HG03045 (cell line): ENCODE data around the gene ALDOB.
A peak's percentile ranks its signal among the peaks of the same experiment; 100 is the strongest.

Source experiments
- ATAC-seq: cut with Tn5 transposase; IDR thresholded peaks from one replicate; pipeline ENCODE4 v1.9.1; 2021; ENCODE audit warnings: mild to moderate bottlenecking, moderate library complexity; ENCODE audit not compliant: unreplicated experiment

ALDOB gene

DNA sequence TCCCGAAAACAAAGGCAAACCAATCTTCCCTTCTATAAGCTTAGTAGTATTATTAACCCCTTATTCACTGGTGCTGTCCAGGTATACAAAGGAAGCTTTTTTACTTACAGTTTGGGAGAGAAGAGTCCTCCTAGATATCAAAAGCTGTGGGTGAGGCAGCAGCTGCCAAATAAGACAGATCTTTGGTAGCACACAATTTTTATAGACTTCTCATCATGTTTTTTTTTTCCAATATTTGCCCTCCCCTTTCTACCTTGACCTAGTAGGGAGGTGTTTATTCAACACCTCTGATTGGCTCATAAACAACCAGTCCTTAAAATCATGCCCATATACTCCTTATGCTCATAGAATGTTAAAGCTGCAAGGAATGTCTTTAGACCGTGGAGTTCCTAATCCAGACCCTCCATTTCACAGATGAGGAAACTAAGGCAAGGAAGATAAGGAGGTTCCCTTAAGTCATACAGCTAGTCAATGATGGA is at the start of gene ALDOB:
TSS of gene ALDOB (minus strand) at position 174 of the 479 bp plus-strand sequence. CDS start 4,887 bp downstream, outside the sequence.
- ATAC-seq = no peak

GRCh38 chr9:101484046-101484445 is 48.5 kb upstream of the ALDOB start:
- ATAC-seq = no peak

- no peak for ATAC-seq
Observed at GRCh38 chr9:101481261-101481660, 45.7 kb upstream of the ALDOB start.

- no peak for ATAC-seq
Observed at GRCh38 chr9:101480386-101480785, 44.8 kb upstream of the ALDOB start.

GRCh38 chr9:101479338-101480030 is 43.9 kb upstream of the ALDOB start:
- no peak for ATAC-seq

DNA sequence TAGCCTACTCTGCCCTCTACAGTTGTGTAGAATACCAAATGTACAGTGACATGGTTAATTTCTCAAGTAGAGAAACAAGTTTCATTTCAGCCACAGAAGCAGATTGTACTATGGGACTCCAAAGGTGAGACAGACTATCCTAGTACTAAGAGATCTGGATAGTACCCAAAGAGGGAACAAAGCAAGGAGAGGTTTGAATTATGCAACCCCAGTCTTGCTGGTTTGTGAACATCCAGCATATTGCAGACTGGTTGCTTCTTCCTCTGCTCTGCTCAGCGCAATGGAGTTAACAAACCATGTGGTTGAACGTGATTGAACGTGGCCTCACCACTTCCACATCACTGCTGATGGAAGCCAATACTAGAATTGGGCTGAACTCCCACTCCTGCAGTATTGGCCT is 43.3 kb upstream of the ALDOB start:
- ATAC-seq = no peak

GRCh38 chr9:101478444-101478843 is 42.9 kb upstream of the ALDOB start:
- ATAC-seq = no peak

DNA sequence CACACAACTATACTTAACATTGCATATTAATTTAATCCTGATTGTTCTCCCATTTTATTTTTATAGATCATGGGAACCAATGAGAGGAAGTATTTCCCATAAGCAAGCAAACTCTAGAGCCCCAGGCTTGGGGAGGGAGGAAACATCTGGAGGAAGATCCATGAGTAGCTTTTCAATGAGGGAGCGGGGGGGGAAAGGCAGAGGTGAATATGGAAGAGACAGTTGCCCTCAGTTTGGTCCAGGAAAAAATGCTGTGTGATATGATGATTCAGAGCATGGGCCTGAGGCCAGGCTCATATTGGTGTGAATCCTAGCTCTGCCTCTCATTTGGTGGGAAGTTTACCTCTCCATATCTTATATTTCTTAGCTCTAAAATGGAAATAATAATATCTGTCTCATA is 42.2 kb upstream of the ALDOB start:
- ATAC-seq = no peak

- ATAC-seq = no peak
Observed at GRCh38 chr9:101477214-101477613, 41.6 kb upstream of the ALDOB start.

- no peak for ATAC-seq
Observed at GRCh38 chr9:101476576-101477208, 41.1 kb upstream of the ALDOB start.

DNA sequence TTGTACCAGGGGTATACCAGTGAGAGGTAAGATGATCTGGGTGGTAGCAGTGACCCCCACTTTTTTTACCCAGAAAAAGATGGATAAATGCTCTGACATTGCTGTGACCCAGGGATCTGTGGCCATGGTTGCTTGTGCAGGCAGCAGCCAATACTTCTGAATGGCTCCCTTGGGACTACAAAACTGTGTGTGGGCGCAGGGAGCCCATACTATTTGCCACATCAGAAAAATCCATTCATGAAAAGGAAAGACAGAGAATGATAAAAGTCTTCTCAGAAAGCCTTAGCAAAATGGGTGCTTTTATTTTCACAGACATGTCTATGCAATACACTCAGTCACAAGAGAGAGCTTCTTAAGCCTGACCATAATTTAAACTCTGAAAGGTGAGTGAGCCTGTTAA is 37.3 kb upstream of the ALDOB start:
- ATAC-seq = no peak

DNA sequence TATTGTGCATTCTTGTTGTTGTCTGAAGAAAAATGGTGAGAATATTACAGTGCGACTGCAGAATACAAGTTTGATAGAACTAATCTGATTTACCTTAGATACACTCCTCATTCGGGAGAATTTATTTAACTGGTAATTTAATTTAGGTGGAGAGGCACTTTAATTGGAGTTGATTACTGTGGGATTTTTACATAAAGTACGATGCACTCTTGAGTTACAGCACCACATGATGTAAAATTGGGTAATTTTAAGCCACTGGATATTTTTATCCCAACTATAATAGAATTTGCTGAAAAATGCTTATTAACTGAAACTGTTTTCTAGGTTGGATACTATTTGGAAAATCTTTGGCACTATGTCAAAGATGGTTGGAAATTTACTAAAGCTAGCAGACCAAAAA is 35.4 kb upstream of the ALDOB start:
- no peak for ATAC-seq

DNA sequence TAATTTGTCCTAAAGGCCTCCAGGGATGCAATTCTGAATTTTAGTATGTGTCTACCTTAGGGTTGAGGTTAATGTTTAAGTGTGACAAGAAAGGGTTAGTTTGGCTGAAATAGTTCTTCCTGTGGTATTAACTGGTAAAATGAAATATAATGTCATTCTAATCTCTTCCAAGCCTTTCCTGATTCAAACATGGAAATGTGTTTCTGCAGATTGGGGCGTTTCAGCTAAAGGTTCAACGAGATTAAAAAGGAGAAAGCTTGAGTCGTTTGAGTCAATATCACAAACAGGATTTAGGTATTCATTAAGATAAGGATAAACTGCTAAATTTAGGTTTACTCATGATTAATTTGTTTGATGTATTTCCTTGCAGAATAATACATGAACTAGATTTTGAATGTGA is 34.4 kb upstream of the ALDOB start:
- ATAC-seq = no peak

- ATAC-seq = no peak
Observed at GRCh38 chr9:101469026-101469425, 33.5 kb upstream of the ALDOB start.

DNA sequence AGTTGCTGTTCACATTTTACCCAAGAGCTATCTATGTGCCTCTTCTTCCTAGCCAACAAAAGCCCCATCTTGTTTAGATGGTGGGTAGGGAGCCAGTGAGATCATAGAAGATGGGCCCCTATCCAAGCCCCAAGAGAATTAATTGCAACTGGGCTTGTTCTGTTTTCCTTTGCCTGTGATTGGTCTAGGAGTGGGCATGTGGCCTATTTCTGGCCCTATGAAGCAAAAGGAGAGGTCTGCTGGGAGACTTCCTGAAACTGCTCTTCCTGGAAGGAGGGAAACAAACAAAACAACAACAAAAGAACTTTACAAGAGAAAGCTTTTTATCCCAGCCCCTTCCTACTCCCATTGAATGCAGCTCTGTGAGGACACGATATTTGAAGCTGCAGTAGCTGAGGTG is 32.5 kb upstream of the ALDOB start:
- no peak for ATAC-seq

GRCh38 chr9:101467690-101468089 is 32.1 kb upstream of the ALDOB start:
- no peak for ATAC-seq

- ATAC-seq = no peak
Observed at GRCh38 chr9:101466863-101467262, 31.3 kb upstream of the ALDOB start.

GRCh38 chr9:101465326-101465915 is 29.8 kb upstream of the ALDOB start:
- ATAC-seq = no peak

GRCh38 chr9:101463397-101463796 is 27.8 kb upstream of the ALDOB start:
- ATAC-seq = no peak

DNA sequence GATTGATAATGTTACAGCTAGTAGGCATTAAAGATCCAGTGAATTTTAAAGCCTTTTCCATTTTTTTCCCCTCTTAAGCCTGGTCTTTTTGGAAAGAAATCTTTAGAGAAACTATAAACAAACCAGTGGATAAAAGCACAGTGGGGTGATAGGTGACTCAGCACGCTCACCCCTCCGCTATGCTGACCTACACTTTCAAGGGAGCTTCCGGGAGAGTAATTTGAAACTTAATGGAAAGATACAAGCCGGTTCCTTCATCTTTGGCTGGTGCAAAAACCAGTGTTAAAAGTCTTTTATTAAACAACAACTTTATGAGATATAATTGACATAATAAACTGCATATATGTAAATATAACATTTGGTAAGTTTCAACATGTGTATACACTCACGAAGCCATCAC is 27.0 kb upstream of the ALDOB start:
- ATAC-seq = no peak

DNA sequence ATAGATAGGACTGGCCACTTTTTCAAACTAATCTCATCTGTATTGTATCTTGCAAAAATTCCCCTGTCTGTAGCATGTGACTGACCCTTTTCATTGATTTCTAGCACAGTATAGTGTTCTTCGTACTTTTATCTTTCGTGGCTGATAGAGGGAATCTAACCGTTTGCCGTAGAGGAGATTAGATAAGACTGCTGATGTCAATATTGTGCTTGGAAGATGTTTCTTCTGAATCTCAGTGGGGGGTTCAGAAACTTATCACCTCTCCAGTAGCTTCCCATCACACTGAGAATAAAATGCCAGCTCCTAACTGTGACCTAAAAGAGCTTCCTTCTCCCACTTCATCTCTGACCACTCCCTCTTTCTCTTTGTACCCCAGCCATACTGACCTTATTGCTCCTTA is 25.4 kb upstream of the ALDOB start:
- ATAC-seq = no peak

- peak; percentile 74 for ATAC-seq
Observed at GRCh38 chr9:101458963-101459631, 23.5 kb upstream of the ALDOB start.
